ENCODE measurements around the gene SVIL.
"Not testable (repeated sequence)": the region's sequence is repeated elsewhere in the genome, so short reads cannot be mapped to it uniquely, and the experiment has no call there.

SVIL gene

GRCh38 chr10:29543715-29544114 lies 91.1 kb downstream of the SVIL start:
- DNase-seq (ENCODE audit: low read depth in 1 of 2, low spot score in 1 of 2), result no peak

GRCh38 chr10:29542723-29543122 lies 92.0 kb downstream of the SVIL start:
- no peak for DNase-seq (ENCODE audit: low read depth in 1 of 2, low spot score in 1 of 2)

- no peak for DNase-seq (ENCODE audit: low read depth in 1 of 2, low spot score in 1 of 2)
These were observed 93.2 kb downstream of the SVIL start for GRCh38 chr10:29541422-29542210.

GRCh38 chr10:29540016-29540415 lies 94.8 kb downstream of the SVIL start:
- DNase-seq (ENCODE audit: low read depth in 1 of 2, low spot score in 1 of 2), result no peak

GRCh38 chr10:29539412-29539811 lies 95.4 kb downstream of the SVIL start:
- DNase-seq (ENCODE audit: low read depth in 1 of 2, low spot score in 1 of 2), result no peak

- DNase-seq (ENCODE audit: low read depth in 1 of 2, low spot score in 1 of 2), result no peak
These were observed 97.0 kb downstream of the SVIL start for GRCh38 chr10:29537799-29538198.

- DNase-seq (ENCODE audit: low read depth in 1 of 2, low spot score in 1 of 2), result not testable (repeated sequence)
These were observed 98.1 kb downstream of the SVIL start for GRCh38 chr10:29536691-29537090.

- no peak for DNase-seq (ENCODE audit: low read depth in 1 of 2, low spot score in 1 of 2)
These were observed 98.9 kb downstream of the SVIL start for GRCh38 chr10:29535778-29536453.

- no peak for DNase-seq (ENCODE audit: low read depth in 1 of 2, low spot score in 1 of 2)
These were observed 99.6 kb downstream of the SVIL start for GRCh38 chr10:29535012-29535777.

- DNase-seq (ENCODE audit: low read depth in 1 of 2, low spot score in 1 of 2), result no peak
These were observed 100.2 kb downstream of the SVIL start for GRCh38 chr10:29534590-29534989.

- DNase-seq (ENCODE audit: low read depth in 1 of 2, low spot score in 1 of 2), result no peak
These were observed 101.0 kb downstream of the SVIL start for GRCh38 chr10:29533696-29534285.

GRCh38 chr10:29533046-29533445 lies 101.7 kb downstream of the SVIL start:
- DNase-seq (ENCODE audit: low read depth in 1 of 2, low spot score in 1 of 2), result no peak

- no peak for DNase-seq (ENCODE audit: low read depth in 1 of 2, low spot score in 1 of 2)
These were observed 102.4 kb downstream of the SVIL start for GRCh38 chr10:29532256-29532878.

GRCh38 chr10:29530112-29530976 lies 104.4 kb downstream of the SVIL start:
- DNase-seq (ENCODE audit: low read depth in 1 of 2, low spot score in 1 of 2), result no peak

GRCh38 chr10:29529146-29529545 lies 105.6 kb downstream of the SVIL start:
- no peak for DNase-seq (ENCODE audit: low read depth in 1 of 2, low spot score in 1 of 2)

- no peak for DNase-seq (ENCODE audit: low read depth in 1 of 2, low spot score in 1 of 2)
These were observed 109.0 kb downstream of the SVIL start for GRCh38 chr10:29525762-29526161.

GRCh38 chr10:29524720-29525119 lies 110.1 kb downstream of the SVIL start:
- no peak for DNase-seq (ENCODE audit: low read depth in 1 of 2, low spot score in 1 of 2)

- DNase-seq (ENCODE audit: low read depth in 1 of 2, low spot score in 1 of 2), result no peak
These were observed 110.5 kb downstream of the SVIL start for GRCh38 chr10:29524294-29524693.

- DNase-seq (ENCODE audit: low read depth in 1 of 2, low spot score in 1 of 2), result no peak
These were observed 111.9 kb downstream of the SVIL start for GRCh38 chr10:29522918-29523317.
